HFFc6 (cell line): ENCODE data around the gene PARD3B. TPM values are rescaled to one million over a fixed set of nuclear protein-coding genes. Genes with fewer than 3 reads are reported as not detected.

Source experiments
- DNase-seq: peaks from one replicate; pipeline ENCODE4 v3.0.0-alpha.2; 2018
- H3K27ac Mint-ChIP-seq: 2 replicates; pipeline ENCODE4 v1.8.0; 2020; ENCODE audit warnings: mild to moderate bottlenecking, mixed read lengths
- H3K27me3 Mint-ChIP-seq: 2 replicates; pipeline ENCODE4 v1.8.0; 2021; ENCODE audit warnings: mild to moderate bottlenecking, moderate library complexity, mixed read lengths; ENCODE audit not compliant: insufficient read depth
- H3K36me3 Mint-ChIP-seq: 2 replicates; pipeline ENCODE4 v1.8.0; 2021; ENCODE audit warnings: low read depth, mixed read lengths
- H3K4me1 Mint-ChIP-seq: 2 replicates; pipeline ENCODE4 v1.8.0; 2020; ENCODE audit warnings: low read depth, mixed read lengths
- H3K4me3 Mint-ChIP-seq: 2 replicates; pipeline ENCODE4 v1.8.0; 2020; ENCODE audit warnings: mild to moderate bottlenecking, moderate library complexity, mixed read lengths
- H3K9me3 Mint-ChIP-seq: 2 replicates; pipeline ENCODE4 v1.8.0; 2020; ENCODE audit warnings: mild to moderate bottlenecking, mixed read lengths
- CTCF ChIP-seq: fragments of 200-600 bp; sonication (generic); IDR thresholded peaks from 2 replicates; pipeline ENCODE4 v1.5.0; 2021; ENCODE audit warnings: antibody characterized with exemption, mild to moderate bottlenecking
- total RNA-seq, 6 experiments: library from RNA; stranded (reverse); fragmentation: NEBNext Ultra II Directional; extraction: Animal tissue kit (Norgen Biotek cat#: 25700); gene quantifications; 2 replicates in 1 of 6; 3 replicates in 5 of 6; pipeline ENCODE4 v1.2.3, GENCODE V29; 2021

PARD3B gene
- total RNA-seq, 6 experiments from 2014 or later = 14.0 to 22.4 (median 15.3) TPM

GRCh38 chr2:205139822-205140463, 594.7 kb downstream of the PARD3B start:
- no peaks in the 10 kb centered on the region for H3K9me3 Mint-ChIP-seq
- H3K4me3 Mint-ChIP-seq = no peak overlapping the region
- no peak for DNase-seq
- no peaks in the 10 kb centered on the region for H3K27me3 Mint-ChIP-seq
- no peak for TF ChIP-seq CTCF
- no peaks in the 10 kb centered on the region for H3K4me1 Mint-ChIP-seq
- H3K36me3 Mint-ChIP-seq = peaks cover 10% of the 10 kb centered on the region; the same call in 1 of the 2 replicates
- H3K27ac Mint-ChIP-seq = no peak overlapping the region

GRCh38 chr2:205141381-205141780, 596.1 kb downstream of the PARD3B start:
- Mint-ChIP-seq H3K27ac (no peak overlapping the region), H3K36me3 (peaks cover 8% of the 10 kb centered on the region; the same call in 1 of the 2 replicates), H3K4me1 (no peaks in the 10 kb centered on the region), H3K4me3 (no peak overlapping the region), H3K9me3 (no peaks in the 10 kb centered on the region), H3K27me3 (no peaks in the 10 kb centered on the region)
- no peak for TF ChIP-seq CTCF
- DNase-seq = no peak

- no peaks in the 10 kb centered on the region for H3K4me1 Mint-ChIP-seq
- H3K27ac Mint-ChIP-seq = no peak overlapping the region
- H3K27me3 Mint-ChIP-seq = no peaks in the 10 kb centered on the region; the same call in 1 of the 2 replicates
- H3K9me3 Mint-ChIP-seq = no peaks in the 10 kb centered on the region
- no peak for TF ChIP-seq CTCF
- H3K4me3 Mint-ChIP-seq = no peak overlapping the region
- no peaks in the 10 kb centered on the region for H3K36me3 Mint-ChIP-seq
- DNase-seq = no peak
These were observed 600.6 kb downstream of the PARD3B start for GRCh38 chr2:205145888-205146287.

- H3K4me3 Mint-ChIP-seq = no peak overlapping the region
- 0 out of 2 replicates have a peak, but pooled peaks cover 5% of the 10 kb centered on the region for H3K36me3 Mint-ChIP-seq
- no peaks in the 10 kb centered on the region; the same call in 1 of the 2 replicates for H3K27me3 Mint-ChIP-seq
- no peaks in the 10 kb centered on the region for H3K4me1 Mint-ChIP-seq
- no peak overlapping the region for H3K27ac Mint-ChIP-seq
- no peaks in the 10 kb centered on the region for H3K9me3 Mint-ChIP-seq
- no peak for TF ChIP-seq CTCF
- no peak for DNase-seq
These were observed 603.5 kb downstream of the PARD3B start for GRCh38 chr2:205148755-205149154.

GRCh38 chr2:205156457-205156856, 611.2 kb downstream of the PARD3B start:
- peaks cover 8% of the 10 kb centered on the region for H3K4me1 Mint-ChIP-seq
- no peak for TF ChIP-seq CTCF
- 0 out of 2 replicates have a peak, but pooled peaks cover 14% of the 10 kb centered on the region for H3K36me3 Mint-ChIP-seq
- no peaks in the 10 kb centered on the region; the same call in 1 of the 2 replicates for H3K27me3 Mint-ChIP-seq
- no peaks in the 10 kb centered on the region for H3K9me3 Mint-ChIP-seq
- no peak overlapping the region for H3K27ac Mint-ChIP-seq
- DNase-seq = no peak
- no peak overlapping the region for H3K4me3 Mint-ChIP-seq
